HG03439 (cell line): ENCODE results near the gene EIF2D.

Source experiments
- ATAC-seq: cut with Tn5 transposase; IDR thresholded peaks from one replicate; pipeline ENCODE4 v1.9.1; 2021; ENCODE audit warnings: mild to moderate bottlenecking, moderate library complexity; ENCODE audit not compliant: unreplicated experiment

The EIF2D gene

DNA sequence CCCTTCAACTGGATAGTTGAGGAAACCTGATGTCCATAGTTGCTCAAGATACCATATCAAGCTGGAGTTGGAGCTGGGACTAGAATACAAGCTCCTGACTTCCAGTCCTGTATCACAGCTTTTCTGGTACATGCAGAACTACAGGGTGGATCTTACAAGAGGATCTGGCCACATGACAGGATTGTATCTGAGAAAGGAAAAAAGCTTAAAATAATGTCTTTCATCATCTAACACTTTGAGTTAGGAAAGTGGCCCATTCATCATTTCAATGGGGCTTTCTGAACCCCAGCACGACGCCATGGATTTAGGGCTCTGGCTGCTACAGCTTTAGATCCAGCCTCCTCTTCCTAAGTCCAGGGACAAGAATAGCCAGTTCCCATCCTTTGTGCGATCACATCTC, 58.1 kb downstream of the EIF2D start:
- ATAC-seq, result no peak

DNA sequence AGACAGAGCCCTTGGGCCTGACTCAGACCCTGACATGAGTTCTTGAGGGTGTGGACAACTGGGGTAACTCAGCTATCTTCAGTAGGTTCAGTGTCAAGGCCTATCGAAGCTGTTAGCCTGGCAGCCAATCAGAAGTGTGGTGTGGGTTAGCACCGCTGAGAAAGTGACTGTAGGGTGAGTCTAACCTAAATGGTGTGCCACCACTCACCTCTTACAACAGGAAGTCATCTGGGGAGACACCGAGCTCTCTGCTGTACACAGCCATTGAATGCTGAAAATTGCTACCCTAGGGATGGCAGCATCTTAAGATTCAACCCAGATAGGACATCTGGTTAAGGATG, 60.3 kb downstream of the EIF2D start:
- ATAC-seq, result no peak

DNA sequence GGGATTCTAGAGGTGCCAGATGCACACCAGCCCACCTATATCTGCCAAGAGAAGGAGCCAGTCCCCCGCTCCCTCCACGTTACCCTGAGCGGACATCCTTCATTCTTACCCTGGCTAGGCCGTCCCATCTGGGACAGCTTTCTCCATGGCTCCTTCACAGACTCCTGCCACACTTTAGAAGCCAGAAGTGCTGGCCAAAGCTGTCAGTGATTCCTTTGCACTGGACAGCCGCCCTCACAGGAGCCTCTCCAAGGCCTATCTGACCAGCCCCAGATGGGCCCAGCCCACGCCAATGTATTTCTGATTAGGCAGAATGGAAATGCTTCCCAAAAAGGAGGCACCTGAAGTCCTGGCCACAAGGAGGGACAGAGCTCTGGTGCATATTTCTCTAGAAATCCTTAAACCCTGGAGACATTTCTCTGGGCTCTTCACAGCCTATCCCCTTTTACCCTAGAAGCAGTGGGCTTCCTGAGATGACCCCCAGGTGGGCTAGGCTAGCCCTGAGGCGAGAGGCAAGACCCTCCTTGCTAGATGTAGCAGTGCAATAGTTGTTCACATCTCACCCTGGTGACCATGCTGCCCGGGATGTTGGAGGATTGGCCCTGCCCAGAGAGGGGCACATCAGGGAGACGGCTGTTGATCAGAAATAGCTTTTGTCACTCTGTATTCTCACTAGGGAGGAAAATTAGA, 60.8 kb downstream of the EIF2D start:
- no peak for ATAC-seq

DNA sequence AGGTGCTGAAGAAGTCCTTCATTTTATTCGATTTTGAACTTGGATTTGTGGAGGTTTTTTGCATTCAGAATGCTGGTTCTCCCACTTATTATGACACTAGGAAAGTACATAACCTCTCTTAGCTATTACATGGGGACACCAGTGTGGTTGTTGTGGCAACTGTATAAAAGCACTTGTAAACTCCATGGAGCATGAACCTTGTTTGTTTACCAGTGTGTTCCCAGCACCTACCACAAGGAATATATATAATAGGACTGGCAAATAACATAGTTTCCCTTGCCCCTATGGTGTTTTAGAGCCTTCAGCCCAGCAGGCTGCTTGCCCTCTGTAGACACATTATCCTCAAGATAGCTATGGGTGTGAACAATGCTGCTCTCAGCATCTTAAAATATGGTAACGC, 61.8 kb downstream of the EIF2D start:
- ATAC-seq, result no peak

DNA sequence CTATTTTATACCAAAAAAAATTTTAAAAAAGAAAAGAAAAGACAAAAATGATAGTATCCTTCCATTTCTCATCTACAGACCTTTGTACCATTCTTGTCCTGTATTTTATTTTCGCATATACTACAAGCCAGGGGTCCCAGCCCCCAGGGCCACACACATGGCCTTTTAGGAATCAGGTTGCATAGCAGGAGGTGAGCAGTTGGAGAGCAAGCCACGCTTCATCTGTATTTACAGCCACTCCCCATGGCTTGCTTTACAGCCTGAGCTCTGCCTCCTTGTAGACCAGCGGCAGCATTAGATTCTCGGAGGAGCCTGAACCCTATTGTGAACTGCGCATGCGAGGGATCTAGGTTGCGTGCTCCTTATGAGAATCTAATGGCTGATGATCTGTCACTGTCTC, 65.2 kb downstream of the EIF2D start:
- no peak for ATAC-seq

DNA sequence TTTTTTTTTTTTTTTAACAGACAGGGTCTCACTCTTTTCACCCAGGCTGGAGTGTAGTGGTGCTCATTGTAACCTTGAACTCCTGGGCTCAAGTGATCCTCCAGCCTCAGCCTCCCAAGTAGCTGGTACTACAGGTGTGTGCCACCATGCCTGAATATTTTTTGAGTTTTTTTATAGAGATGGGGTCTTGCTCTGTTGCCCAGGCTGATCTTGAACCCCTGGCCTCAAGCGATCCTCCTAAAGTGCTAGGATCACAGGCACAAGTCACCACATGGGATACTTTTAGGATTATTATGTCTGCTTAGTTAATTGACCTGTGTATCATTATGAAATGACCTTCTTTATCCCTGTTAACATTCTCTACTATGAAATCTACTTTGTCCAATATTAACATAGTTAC, 66.9 kb downstream of the EIF2D start:
- ATAC-seq, result no peak

DNA sequence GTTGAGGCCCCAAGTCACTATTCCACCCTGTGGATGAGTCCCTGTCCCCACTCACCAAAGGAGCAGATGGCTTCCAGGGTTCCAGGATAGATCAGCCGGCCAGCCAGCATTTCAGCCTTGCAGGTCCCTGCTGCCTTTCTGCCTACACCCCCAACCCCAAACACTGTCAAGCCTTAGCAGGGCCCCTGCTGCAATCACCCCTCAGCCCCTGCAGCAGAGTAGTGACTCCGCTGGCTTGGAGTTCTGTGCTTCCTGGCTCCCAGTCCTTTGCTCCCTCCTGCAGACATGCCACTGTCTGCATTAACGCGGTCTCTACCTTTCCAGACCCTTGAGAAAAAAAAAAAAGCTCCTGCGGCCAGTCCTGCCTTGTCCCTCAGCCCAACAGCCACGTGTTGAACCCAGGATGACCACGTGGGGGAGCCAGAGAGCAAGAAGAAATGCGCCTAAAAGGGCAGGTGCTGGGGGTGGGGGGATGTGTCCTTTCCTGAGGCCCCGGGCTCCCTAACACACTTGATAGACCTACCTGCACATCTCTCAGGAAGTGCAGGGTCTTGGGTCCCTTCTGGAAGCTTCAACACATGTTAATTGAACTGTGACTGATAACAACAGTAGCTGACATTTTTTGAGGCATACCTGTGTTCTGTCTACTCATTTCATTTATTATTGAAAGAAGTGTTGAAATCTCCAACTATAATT, 67.6 kb downstream of the EIF2D start:
- peak; percentile 58 for ATAC-seq
